ENCODE results near the gene NSD2. TPM values are rescaled to one million over a fixed set of nuclear protein-coding genes. Genes with fewer than 3 reads are reported as not detected.

NSD2 gene
- total RNA-seq, 1 donor from 2014 or later, result 176 TPM

DNA sequence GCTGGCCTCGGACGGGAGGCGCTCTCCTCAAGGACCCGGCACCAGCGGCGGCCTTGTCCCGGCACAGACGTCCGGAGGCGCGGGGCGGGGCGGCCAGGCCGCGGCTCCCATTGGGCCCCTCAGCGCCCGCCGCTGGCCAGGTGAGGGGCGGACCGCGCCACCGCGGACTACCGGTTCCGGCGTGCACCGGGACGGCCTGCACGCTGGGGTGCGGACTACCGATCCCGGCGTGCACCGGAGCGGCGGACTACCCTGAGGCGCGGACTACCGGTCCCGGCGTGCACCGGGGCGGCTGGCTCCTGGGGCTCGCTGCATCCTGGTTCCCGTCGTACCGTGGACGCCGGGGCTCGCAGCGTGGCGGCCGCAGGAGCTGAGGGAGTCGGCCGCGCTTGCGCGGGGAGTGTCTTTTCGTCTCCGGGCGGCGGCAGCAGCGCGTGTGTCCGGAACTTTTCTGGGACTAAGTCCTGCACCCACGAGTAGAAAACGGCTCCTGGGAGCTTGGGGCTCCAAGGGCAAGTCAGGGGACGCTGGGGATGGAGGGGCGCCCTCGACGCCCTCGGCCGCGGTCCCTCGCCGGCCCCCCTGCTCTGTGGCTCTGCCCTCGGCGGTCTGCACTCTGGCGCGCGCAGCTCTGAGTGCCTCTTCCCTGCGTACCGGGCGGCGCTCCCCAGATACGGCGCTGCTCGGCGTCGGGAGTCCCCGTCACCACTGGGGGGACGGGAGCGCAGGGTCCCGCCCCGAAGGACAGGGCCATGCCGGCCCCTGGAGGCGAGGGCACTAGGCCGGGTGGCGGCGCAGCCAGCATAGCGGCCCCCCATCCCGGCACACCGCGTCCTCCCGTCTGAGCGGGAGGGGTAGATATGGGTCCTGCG, 14.9 kb upstream of the NSD2 start, which contains the start of gene LETM1:
TSS of gene LETM1 (minus strand) at position 86 of the 872 bp plus-strand sequence. CDS start 206 bp downstream, outside the sequence.
- H3K79me2 ChIP-seq (ENCODE audit: low read depth), result peaks cover 41% of the 10 kb centered on the region
- H3K9ac ChIP-seq, result peak within 1 kb of the TSS; percentile 18
- peaks cover 37% of the 10 kb centered on the region for H4K20me1 ChIP-seq (ENCODE audit: low read depth)
- H3K27ac Mint-ChIP-seq, result no peak within 1 kb of the TSS
- peaks cover 6% of the 10 kb centered on the region for H3K36me3 Mint-ChIP-seq
- peaks cover 50% of the 10 kb centered on the region for H3K27me3 ChIP-seq
- peak; percentile 99 for DNase-seq (ENCODE audit: low spot score)
- H3K4me2 ChIP-seq, result peak within 1 kb of the TSS; percentile 98
- no peaks in the 10 kb centered on the region for H3K9me3 Mint-ChIP-seq
- peaks cover 5% of the 10 kb centered on the region for H3K27me3 Mint-ChIP-seq (ENCODE audit: insufficient read depth, low read depth)
- H3K4me1 ChIP-seq, result peaks cover 4% of the 10 kb centered on the region
- no peaks in the 10 kb centered on the region for H3K36me3 ChIP-seq
- peak within 1 kb of the TSS; percentile 74 for H3K4me3 ChIP-seq
- H3F3A ChIP-seq (ENCODE audit: low read depth), result peaks cover 6% of the 10 kb centered on the region
- peak within 1 kb of the TSS; percentile 86 for H3K4me3 Mint-ChIP-seq
- H3K4me1 Mint-ChIP-seq, result peaks cover 45% of the 10 kb centered on the region
- no peaks in the 10 kb centered on the region for H3K9me3 ChIP-seq (ENCODE audit: low read depth)
- TF ChIP-seq EZH2 (IDR thresholded peaks at IDR 0.05) (peak; percentile 75), EZH2phosphoT487 (IDR thresholded peaks at IDR 0.05) (no peak)
- TF ChIP-seq, protein P1, sequence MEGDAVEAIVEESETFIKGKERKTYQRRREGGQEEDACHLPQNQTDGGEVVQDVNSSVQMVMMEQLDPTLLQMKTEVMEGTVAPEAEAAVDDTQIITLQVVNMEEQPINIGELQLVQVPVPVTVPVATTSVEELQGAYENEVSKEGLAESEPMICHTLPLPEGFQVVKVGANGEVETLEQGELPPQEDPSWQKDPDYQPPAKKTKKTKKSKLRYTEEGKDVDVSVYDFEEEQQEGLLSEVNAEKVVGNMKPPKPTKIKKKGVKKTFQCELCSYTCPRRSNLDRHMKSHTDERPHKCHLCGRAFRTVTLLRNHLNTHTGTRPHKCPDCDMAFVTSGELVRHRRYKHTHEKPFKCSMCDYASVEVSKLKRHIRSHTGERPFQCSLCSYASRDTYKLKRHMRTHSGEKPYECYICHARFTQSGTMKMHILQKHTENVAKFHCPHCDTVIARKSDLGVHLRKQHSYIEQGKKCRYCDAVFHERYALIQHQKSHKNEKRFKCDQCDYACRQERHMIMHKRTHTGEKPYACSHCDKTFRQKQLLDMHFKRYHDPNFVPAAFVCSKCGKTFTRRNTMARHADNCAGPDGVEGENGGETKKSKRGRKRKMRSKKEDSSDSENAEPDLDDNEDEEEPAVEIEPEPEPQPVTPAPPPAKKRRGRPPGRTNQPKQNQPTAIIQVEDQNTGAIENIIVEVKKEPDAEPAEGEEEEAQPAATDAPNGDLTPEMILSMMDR (IDR thresholded peaks at IDR 0.05), result peak; percentile 36
- H3K27ac ChIP-seq, result no peak within 1 kb of the TSS
- H2AFZ ChIP-seq (replicated peaks), result peak within 1 kb of the TSS; percentile 95

DNA sequence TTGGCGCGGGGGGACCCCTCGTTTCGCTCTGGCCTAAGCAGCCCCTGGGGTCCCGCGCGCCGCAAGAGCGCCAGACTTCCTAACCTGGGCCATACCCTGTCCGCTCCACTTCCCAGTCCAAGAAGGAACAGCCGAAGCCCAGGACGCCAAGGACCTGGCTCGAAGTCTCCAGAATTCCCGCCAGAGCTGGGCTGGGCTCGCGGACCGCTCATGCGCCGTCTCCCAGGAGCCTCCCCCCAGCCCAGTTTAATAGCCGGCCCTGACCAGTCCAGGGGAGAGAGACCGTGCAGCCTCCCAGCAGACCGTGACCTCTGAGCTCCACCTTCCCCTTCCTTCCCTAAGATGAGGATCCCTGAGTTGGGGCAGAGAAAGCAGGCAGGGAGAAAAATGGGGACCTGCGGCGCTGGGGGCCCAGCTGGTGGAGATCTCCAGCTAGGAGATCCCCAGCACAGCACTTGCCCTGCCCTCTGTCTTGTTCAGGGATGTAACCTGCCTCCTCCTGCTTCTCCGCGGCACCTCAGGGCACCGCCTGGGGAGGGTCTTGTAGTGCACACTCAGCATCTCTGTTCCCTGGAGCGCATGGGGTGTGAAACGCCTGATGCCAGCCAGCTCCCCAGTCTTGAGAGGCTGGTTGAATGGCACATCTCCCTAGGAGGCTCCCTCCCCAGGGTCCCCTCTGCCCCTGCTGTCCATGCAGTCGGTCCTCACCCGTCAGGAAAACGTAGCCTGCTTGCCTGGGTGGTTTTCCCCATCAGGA, 14.1 kb upstream of the NSD2 start:
- Histone ChIP-seq H3K27ac (no peak overlapping the region), H3F3A (ENCODE audit: low read depth) (peaks cover 6% of the 10 kb centered on the region), H3K27me3 (peaks cover 59% of the 10 kb centered on the region), H3K4me2 (peak overlapping the region; percentile 92), H4K20me1 (ENCODE audit: low read depth) (peaks cover 36% of the 10 kb centered on the region), H3K4me3 (peak overlapping the region; percentile 74), H3K79me2 (ENCODE audit: low read depth) (peaks cover 35% of the 10 kb centered on the region), H3K4me1 (peaks cover 7% of the 10 kb centered on the region), H2AFZ (replicated peaks) (peak overlapping the region; percentile 95), H3K9ac (no peak overlapping the region), H3K36me3 (no peaks in the 10 kb centered on the region), H3K9me3 (ENCODE audit: low read depth) (no peaks in the 10 kb centered on the region)
- TF ChIP-seq EZH2 (IDR thresholded peaks at IDR 0.05), result peak; percentile 39
- TF ChIP-seq, protein P1 (IDR thresholded peaks at IDR 0.05), result no peak
- peak; percentile 56 for DNase-seq (ENCODE audit: low spot score)
- Mint-ChIP-seq H3K9me3 (no peaks in the 10 kb centered on the region), H3K36me3 (peaks cover 6% of the 10 kb centered on the region), H3K4me1 (peaks cover 45% of the 10 kb centered on the region), H3K4me3 (peak overlapping the region; percentile 86), H3K27me3 (ENCODE audit: insufficient read depth, low read depth) (peaks cover 7% of the 10 kb centered on the region), H3K27ac (no peak overlapping the region)

DNA sequence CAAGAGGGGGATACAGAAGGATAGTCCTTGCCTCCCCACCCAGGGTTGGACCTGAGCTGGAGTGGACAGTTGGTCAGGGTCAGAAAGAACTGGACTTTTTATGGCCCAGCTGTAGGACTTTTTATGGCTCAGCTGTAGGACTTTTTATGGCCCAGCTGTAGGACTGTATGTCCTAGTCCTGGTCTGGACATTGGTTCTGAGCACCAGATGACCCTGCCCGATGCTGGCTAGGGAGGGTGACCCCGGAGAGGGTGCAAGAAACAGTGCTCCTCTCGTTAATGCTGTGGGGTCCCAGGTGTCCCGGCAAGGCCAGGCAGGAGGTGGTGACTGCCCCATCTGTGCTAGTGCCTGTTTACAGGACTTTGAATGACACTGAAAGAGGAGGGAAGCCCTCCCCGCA, 13.3 kb upstream of the NSD2 start:
- Mint-ChIP-seq H3K4me1 (peaks cover 45% of the 10 kb centered on the region), H3K36me3 (peaks cover 4% of the 10 kb centered on the region), H3K27me3 (ENCODE audit: insufficient read depth, low read depth) (peaks cover 5% of the 10 kb centered on the region), H3K9me3 (no peaks in the 10 kb centered on the region), H3K27ac (no peak overlapping the region), H3K4me3 (no peak overlapping the region)
- Histone ChIP-seq H3K36me3 (no peaks in the 10 kb centered on the region), H3K27ac (no peak overlapping the region), H3K9me3 (ENCODE audit: low read depth) (no peaks in the 10 kb centered on the region), H4K20me1 (ENCODE audit: low read depth) (peaks cover 28% of the 10 kb centered on the region), H3K9ac (no peak overlapping the region), H3K4me3 (no peak overlapping the region), H3K4me2 (no peak overlapping the region), H3K4me1 (peaks cover 14% of the 10 kb centered on the region), H2AFZ (replicated peaks) (no peak overlapping the region), H3F3A (ENCODE audit: low read depth) (peaks cover 6% of the 10 kb centered on the region), H3K79me2 (ENCODE audit: low read depth) (peaks cover 27% of the 10 kb centered on the region), H3K27me3 (peaks cover 67% of the 10 kb centered on the region)
- TF ChIP-seq EZH2phosphoT487 (IDR thresholded peaks at IDR 0.05), result no peak
- TF ChIP-seq, protein P1 (IDR thresholded peaks at IDR 0.05), result no peak
- TF ChIP-seq EZH2 (IDR thresholded peaks at IDR 0.05), result no peak
- no peak for DNase-seq (ENCODE audit: low spot score)
